SK-N-SH treated with all-trans-retinoic acid at 6 μM for 48 hours (cell line): ENCODE data around the gene TOM1L2.

Experiments
- ATAC-seq: fragments of 200-7000 bp; cut with Tn5 transposase; 3 replicates; pipeline ENCODE4 v1.9.1; 2020; ENCODE audit warnings: mild to moderate bottlenecking, moderate library complexity
- ARNTL ChIP-seq: fragments of 450-650 bp; formaldehyde crosslinking; IDR thresholded peaks from 2 replicates; pipeline ENCODE4 v1.5.0; 2020; ENCODE audit warnings: low read depth, mild to moderate bottlenecking, moderate library complexity, borderline replicate concordance
- BACH2 ChIP-seq: fragments of 250-450 bp; sonication (Bioruptor Pico); IDR thresholded peaks from 2 replicates; pipeline ENCODE4 v1.9.0; 2021; ENCODE audit warnings: mild to moderate bottlenecking, borderline replicate concordance
- CREB5 ChIP-seq: fragments of 250-450 bp; sonication (Bioruptor Pico); IDR thresholded peaks from 2 replicates; pipeline ENCODE4 v1.5.1; 2020; ENCODE audit warnings: low read depth, mild to moderate bottlenecking, moderate library complexity
- CSDC2 ChIP-seq: fragments of 250-450 bp; sonication (Bioruptor Pico); IDR thresholded peaks from 2 replicates; pipeline ENCODE4 v1.5.0; 2020; ENCODE audit warnings: mild to moderate bottlenecking, moderate library complexity
- CSRNP3 ChIP-seq: fragments of 250-450 bp; sonication (Bioruptor Pico); IDR thresholded peaks from 2 replicates; pipeline ENCODE4 v1.5.1; 2021; ENCODE audit warnings: mild to moderate bottlenecking, moderate library complexity
- GLIS3 ChIP-seq: fragments of 250-450 bp; sonication (Bioruptor Pico); IDR thresholded peaks from 2 replicates; pipeline ENCODE4 v1.5.0; 2020; ENCODE audit warnings: mild to moderate bottlenecking, moderate library complexity
- ISL1 ChIP-seq: fragments of 250-450 bp; sonication (Bioruptor Pico); IDR thresholded peaks from 2 replicates; pipeline ENCODE4 v2.1.2; 2022; ENCODE audit warnings: mild to moderate bottlenecking, moderate library complexity
- PPARA ChIP-seq: fragments of 250-450 bp; sonication (Bioruptor Pico); IDR thresholded peaks from 2 replicates; pipeline ENCODE4 v1.5.0; 2020; ENCODE audit warnings: mild to moderate bottlenecking, borderline replicate concordance
- RARB ChIP-seq: fragments of 250-450 bp; sonication (Bioruptor Pico); IDR thresholded peaks from 2 replicates; pipeline ENCODE4 v1.8.0; 2021; ENCODE audit warnings: mild to moderate bottlenecking, moderate library complexity
- TCF4 ChIP-seq: fragments of 250-450 bp; sonication (Bioruptor Pico); IDR thresholded peaks from 2 replicates; pipeline ENCODE4 v1.8.0; 2021; ENCODE audit warnings: mild to moderate bottlenecking, moderate library complexity, borderline replicate concordance
- TOX ChIP-seq: fragments of 250-450 bp; sonication (Bioruptor Pico); IDR thresholded peaks from 2 replicates; pipeline ENCODE4 v1.8.0; 2021; ENCODE audit warnings: mild to moderate bottlenecking, moderate library complexity, borderline replicate concordance
- ZFP30 ChIP-seq: fragments of 450-650 bp; formaldehyde crosslinking; IDR thresholded peaks from 2 replicates; pipeline ENCODE4 v1.5.0; 2022; ENCODE audit warnings: mild to moderate bottlenecking, moderate library complexity
- ZNF565 ChIP-seq: fragments of 450-650 bp; formaldehyde crosslinking; conservative IDR thresholded peaks from 2 replicates; pipeline ENCODE4 v1.5.0; 2020; ENCODE audit warnings: low read depth, mild to moderate bottlenecking, moderate library complexity
- ZNF8 ChIP-seq: fragments of 450-650 bp; formaldehyde crosslinking; IDR thresholded peaks from 2 replicates; pipeline ENCODE4 v1.5.0; 2020; ENCODE audit warnings: mild to moderate bottlenecking, moderate library complexity
- TF ChIP-seq, protein P1 (sequence below): fragments of 250-450 bp; sonication (Bioruptor Pico); IDR thresholded peaks from 2 replicates; pipeline ENCODE4 v1.5.0; 2020; ENCODE audit warnings: mild to moderate bottlenecking, moderate library complexity
- TF ChIP-seq, protein P2 (sequence below): fragments of 250-450 bp; sonication (Bioruptor Pico); IDR thresholded peaks from 2 replicates; pipeline ENCODE4 v1.8.0; 2021; ENCODE audit warnings: low read depth, mild to moderate bottlenecking, moderate library complexity, borderline replicate concordance
- TF ChIP-seq, protein P3 (sequence below): fragments of 250-450 bp; sonication (Bioruptor Pico); IDR thresholded peaks from 2 replicates; pipeline ENCODE4 v1.8.0; 2020; ENCODE audit warnings: mild to moderate bottlenecking, moderate library complexity, borderline replicate concordance

The TOM1L2 gene

DNA sequence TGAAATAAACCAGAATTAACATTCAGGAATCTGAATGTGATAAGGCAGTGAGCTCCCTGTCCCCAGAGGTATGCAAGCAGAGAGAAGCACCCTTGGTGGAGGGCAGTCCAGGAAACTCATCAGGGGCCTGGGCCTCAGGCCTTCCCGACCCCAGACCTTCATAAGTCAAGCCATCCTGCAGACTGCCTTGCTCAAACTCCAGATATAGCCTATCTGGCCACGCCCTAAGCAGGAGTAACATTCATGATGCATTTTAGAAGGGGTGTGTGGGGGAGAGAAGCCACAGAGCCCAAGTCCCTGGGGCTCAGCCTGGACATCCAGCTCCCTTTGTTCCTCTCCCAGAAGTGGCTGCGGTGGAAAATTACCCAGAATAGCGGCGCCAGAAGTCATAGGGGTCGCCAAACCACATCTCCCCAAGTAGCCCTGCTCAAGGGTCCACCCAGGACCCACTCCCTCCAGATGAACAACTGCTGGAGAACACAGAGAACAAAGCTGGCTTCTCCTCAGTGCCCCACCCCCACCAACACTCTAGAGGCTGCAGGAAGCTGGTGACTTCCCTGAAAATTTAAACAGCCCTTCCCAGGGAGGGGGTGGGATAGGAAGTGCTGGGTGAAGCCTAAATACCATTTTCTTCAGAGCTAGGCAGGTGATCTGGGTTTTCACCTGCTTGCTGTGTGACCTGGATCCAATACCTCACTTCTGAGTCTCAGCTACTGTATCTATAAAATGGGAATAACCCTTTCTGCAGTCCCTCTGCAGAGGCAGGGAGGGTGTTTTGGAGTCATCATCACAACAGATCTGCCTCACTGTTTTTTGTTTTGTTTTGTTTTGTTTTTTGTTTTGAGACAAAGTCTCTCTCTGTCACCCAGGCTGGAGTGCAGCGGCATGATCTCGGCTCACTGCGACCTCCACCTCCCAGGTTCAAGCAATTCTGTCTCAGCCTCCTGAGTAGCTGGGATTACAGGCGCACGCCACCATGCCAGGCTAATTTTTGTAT lies 133.9 kb downstream of the TOM1L2 start:
- ATAC-seq: no peak
- TF ChIP-seq CSDC2 (no peak), PPARA (CRISPR knock-in tag) (no peak), TCF4 (CRISPR knock-in tag) (no peak), CSRNP3 (CRISPR knock-in tag) (no peak), RARB (CRISPR knock-in tag) (no peak), ZFP30 (CRISPR knock-in tag) (no peak), CREB5 (CRISPR knock-in tag) (no peak), ISL1 (CRISPR knock-in tag) (no peak)
- TF ChIP-seq, protein P1, sequence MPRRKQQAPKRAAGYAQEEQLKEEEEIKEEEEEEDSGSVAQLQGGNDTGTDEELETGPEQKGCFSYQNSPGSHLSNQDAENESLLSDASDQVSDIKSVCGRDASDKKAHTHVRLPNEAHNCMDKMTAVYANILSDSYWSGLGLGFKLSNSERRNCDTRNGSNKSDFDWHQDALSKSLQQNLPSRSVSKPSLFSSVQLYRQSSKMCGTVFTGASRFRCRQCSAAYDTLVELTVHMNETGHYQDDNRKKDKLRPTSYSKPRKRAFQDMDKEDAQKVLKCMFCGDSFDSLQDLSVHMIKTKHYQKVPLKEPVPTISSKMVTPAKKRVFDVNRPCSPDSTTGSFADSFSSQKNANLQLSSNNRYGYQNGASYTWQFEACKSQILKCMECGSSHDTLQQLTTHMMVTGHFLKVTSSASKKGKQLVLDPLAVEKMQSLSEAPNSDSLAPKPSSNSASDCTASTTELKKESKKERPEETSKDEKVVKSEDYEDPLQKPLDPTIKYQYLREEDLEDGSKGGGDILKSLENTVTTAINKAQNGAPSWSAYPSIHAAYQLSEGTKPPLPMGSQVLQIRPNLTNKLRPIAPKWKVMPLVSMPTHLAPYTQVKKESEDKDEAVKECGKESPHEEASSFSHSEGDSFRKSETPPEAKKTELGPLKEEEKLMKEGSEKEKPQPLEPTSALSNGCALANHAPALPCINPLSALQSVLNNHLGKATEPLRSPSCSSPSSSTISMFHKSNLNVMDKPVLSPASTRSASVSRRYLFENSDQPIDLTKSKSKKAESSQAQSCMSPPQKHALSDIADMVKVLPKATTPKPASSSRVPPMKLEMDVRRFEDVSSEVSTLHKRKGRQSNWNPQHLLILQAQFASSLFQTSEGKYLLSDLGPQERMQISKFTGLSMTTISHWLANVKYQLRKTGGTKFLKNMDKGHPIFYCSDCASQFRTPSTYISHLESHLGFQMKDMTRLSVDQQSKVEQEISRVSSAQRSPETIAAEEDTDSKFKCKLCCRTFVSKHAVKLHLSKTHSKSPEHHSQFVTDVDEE: no peak
- TF ChIP-seq, protein P2, sequence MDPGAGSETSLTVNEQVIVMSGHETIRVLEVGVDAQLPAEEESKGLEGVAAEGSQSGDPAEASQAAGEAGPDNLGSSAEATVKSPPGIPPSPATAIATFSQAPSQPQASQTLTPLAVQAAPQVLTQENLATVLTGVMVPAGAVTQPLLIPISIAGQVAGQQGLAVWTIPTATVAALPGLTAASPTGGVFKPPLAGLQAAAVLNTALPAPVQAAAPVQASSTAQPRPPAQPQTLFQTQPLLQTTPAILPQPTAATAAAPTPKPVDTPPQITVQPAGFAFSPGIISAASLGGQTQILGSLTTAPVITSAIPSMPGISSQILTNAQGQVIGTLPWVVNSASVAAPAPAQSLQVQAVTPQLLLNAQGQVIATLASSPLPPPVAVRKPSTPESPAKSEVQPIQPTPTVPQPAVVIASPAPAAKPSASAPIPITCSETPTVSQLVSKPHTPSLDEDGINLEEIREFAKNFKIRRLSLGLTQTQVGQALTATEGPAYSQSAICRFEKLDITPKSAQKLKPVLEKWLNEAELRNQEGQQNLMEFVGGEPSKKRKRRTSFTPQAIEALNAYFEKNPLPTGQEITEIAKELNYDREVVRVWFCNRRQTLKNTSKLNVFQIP (CRISPR knock-in tag): no peak
- TF ChIP-seq, protein P3, sequence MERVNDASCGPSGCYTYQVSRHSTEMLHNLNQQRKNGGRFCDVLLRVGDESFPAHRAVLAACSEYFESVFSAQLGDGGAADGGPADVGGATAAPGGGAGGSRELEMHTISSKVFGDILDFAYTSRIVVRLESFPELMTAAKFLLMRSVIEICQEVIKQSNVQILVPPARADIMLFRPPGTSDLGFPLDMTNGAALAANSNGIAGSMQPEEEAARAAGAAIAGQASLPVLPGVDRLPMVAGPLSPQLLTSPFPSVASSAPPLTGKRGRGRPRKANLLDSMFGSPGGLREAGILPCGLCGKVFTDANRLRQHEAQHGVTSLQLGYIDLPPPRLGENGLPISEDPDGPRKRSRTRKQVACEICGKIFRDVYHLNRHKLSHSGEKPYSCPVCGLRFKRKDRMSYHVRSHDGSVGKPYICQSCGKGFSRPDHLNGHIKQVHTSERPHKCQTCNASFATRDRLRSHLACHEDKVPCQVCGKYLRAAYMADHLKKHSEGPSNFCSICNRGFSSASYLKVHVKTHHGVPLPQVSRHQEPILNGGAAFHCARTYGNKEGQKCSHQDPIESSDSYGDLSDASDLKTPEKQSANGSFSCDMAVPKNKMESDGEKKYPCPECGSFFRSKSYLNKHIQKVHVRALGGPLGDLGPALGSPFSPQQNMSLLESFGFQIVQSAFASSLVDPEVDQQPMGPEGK (CRISPR knock-in tag): no peak

- TF ChIP-seq GLIS3: no peak
- TF ChIP-seq, protein P1: 0 out of 2 replicates have a peak, but pooled peaks have one; percentile 16
- no peak for TF ChIP-seq RARB (CRISPR knock-in tag)
- no peak for TF ChIP-seq TCF4 (CRISPR knock-in tag)
- TF ChIP-seq TOX: no peak
- no peak for ATAC-seq
These were observed 134.8 kb downstream of the TOM1L2 start for GRCh38 chr17:17837380-17837821.

GRCh38 chr17:17836818-17837379 lies 135.3 kb downstream of the TOM1L2 start, which contains the start of gene SREBF1:
SREBF1 (minus strand) TSS chr17:17836986; CDS start chr17:17836817, 169 bp downstream.
- peak; percentile 21 for ATAC-seq
- TF ChIP-seq BACH2 (CRISPR knock-in tag) (no peak), ZNF565 (CRISPR knock-in tag) (no peak), CSDC2 (no peak), TCF4 (CRISPR knock-in tag) (no peak), CREB5 (CRISPR knock-in tag) (no peak), ARNTL (CRISPR knock-in tag) (no peak), ZNF8 (CRISPR knock-in tag) (no peak)
- TF ChIP-seq, protein P3 (CRISPR knock-in tag): no peak
